ENCODE data around the gene OR8G1. TPM values are rescaled to one million over a fixed set of nuclear protein-coding genes. Genes with fewer than 3 reads are reported as not detected.

OR8G1 gene
- polyA plus RNA-seq, 4 donors: not detected

DNA sequence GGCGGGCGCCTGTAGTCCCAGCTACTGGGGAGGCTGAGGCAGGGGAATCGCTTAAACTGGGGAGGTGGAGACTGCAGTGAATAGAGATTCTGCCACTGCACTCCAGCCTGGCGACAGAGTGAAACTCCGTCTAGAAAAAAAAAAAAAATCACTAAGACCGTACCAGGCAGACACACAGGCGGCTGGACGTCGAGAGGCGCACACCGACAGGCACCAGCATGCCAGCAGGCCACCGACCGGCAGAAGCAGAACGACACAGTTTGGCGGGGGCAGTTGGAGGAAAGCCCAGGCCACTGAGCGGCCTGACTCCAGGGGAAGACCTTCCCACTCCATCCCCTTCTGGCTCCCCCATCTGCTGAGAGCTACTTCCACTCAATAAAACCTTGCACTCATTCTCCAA, 40.2 kb upstream of the OR8G1 start:
- 93 to 97% (median 95%) methylated on average over 15 to 16 of the region's 16 CpGs for WGBS, 3 donors
- H3K36me3 ChIP-seq (ENCODE audit: control insufficient read depth in 3 of 3, insufficient read depth in 2 of 3, low read depth in 1 of 3, low read length in 3 of 3): no peaks in the 10 kb centered on the region
- peaks cover 0 to 3% (median 0%) of the 10 kb centered on the region in 3 donors for H3K27me3 ChIP-seq (ENCODE audit: control insufficient read depth in 3 of 3, insufficient read depth in 3 of 3, low read length in 3 of 3)
- H3K27ac ChIP-seq (ENCODE audit: low read depth in 1 of 3, low read length in 2 of 3): no peak overlapping the region
- H3K4me3 ChIP-seq (ENCODE audit: low read depth in 1 of 3, low read length in 3 of 3): no peak overlapping the region
- peaks cover 0 to 3% of the 10 kb centered on the region in 2 donors for H3K9me3 ChIP-seq (ENCODE audit: control insufficient read depth in 2 of 2, insufficient read depth in 1 of 2, low read depth in 1 of 2, low read length in 1 of 2)
- FAIRE-seq (no peak), DNase-seq (no peak)
- no peaks in the 10 kb centered on the region for H3K4me1 ChIP-seq (ENCODE audit: control insufficient read depth in 3 of 3, insufficient read depth in 2 of 3, low read depth in 1 of 3, low read length in 2 of 3)

DNA sequence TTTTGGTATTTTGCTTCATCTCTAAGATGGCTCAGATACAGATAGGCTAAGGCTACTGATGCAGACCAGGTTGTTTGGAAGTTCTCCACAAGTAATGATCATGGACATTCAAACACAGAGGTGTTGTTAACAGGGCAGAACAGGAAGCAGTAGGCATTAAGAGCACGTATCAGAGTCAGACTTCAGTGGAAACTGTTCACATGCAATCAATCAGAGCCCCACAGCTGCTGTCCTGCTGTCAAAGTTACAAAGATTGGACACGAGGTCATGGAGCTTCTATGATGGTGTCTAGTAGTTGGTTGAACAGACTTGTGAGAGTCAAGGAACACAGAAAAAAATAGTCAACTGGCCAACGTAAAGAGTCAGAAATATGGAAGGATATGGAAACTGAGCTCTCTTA, 37.9 kb upstream of the OR8G1 start:
- Histone ChIP-seq H3K36me3 (ENCODE audit: control insufficient read depth in 3 of 3, insufficient read depth in 2 of 3, low read depth in 1 of 3, low read length in 3 of 3) (no peaks in the 10 kb centered on the region), H3K27ac (ENCODE audit: low read depth in 1 of 3, low read length in 2 of 3) (no peak overlapping the region), H3K4me3 (ENCODE audit: low read depth in 1 of 3, low read length in 3 of 3) (no peak overlapping the region), H3K4me1 (ENCODE audit: control insufficient read depth in 3 of 3, insufficient read depth in 2 of 3, low read depth in 1 of 3, low read length in 2 of 3) (no peaks in the 10 kb centered on the region), H3K9me3 (ENCODE audit: control insufficient read depth in 2 of 2, insufficient read depth in 1 of 2, low read depth in 1 of 2, low read length in 1 of 2) (peaks cover 0 to 3% of the 10 kb centered on the region in 2 donors), H3K27me3 (ENCODE audit: control insufficient read depth in 3 of 3, insufficient read depth in 3 of 3, low read length in 3 of 3) (peaks cover 0 to 3% (median 0%) of the 10 kb centered on the region in 3 donors)
- DNase-seq (no peak), FAIRE-seq (no peak)
- 39 to 45% (median 40%) methylated on average over 3 of the region's 3 CpGs for WGBS, 3 donors

DNA sequence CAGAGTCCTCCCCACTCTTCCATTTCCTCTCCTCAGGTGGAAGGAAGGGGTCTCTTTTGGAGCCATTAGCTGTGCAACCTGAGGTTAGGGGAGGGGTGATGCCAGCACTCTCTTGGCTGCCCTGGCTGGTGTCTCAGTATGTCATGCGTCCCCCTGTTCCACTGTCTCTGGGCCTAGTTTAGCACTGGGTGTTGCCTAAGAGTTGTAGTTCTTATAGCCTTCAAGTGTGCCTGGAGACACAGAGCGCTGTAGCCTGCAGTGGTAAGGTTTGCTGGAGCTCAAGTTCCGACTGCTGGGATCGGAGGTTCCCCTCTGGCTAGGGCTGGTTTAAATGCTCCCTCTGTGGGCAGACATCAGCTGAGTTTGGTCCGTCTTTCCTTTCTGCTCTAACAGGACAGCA, 36.9 kb upstream of the OR8G1 start:
- no peak for FAIRE-seq
- no peak for DNase-seq
- no peaks in the 10 kb centered on the region for H3K36me3 ChIP-seq (ENCODE audit: control insufficient read depth in 3 of 3, insufficient read depth in 2 of 3, low read depth in 1 of 3, low read length in 3 of 3)
- no peaks in the 10 kb centered on the region for H3K9me3 ChIP-seq (ENCODE audit: control insufficient read depth in 2 of 2, insufficient read depth in 1 of 2, low read depth in 1 of 2, low read length in 1 of 2)
- no peak overlapping the region for H3K27ac ChIP-seq (ENCODE audit: low read depth in 1 of 3, low read length in 2 of 3)
- H3K4me3 ChIP-seq (ENCODE audit: low read depth in 1 of 3, low read length in 3 of 3): no peak overlapping the region
- H3K4me1 ChIP-seq (ENCODE audit: control insufficient read depth in 3 of 3, insufficient read depth in 2 of 3, low read depth in 1 of 3, low read length in 2 of 3): no peaks in the 10 kb centered on the region
- H3K27me3 ChIP-seq (ENCODE audit: control insufficient read depth in 3 of 3, insufficient read depth in 3 of 3, low read length in 3 of 3): peaks cover 0 to 3% (median 0%) of the 10 kb centered on the region in 3 donors
- 84 to 90% (median 85%) methylated on average over 5 of the region's 5 CpGs for WGBS, 3 donors

DNA sequence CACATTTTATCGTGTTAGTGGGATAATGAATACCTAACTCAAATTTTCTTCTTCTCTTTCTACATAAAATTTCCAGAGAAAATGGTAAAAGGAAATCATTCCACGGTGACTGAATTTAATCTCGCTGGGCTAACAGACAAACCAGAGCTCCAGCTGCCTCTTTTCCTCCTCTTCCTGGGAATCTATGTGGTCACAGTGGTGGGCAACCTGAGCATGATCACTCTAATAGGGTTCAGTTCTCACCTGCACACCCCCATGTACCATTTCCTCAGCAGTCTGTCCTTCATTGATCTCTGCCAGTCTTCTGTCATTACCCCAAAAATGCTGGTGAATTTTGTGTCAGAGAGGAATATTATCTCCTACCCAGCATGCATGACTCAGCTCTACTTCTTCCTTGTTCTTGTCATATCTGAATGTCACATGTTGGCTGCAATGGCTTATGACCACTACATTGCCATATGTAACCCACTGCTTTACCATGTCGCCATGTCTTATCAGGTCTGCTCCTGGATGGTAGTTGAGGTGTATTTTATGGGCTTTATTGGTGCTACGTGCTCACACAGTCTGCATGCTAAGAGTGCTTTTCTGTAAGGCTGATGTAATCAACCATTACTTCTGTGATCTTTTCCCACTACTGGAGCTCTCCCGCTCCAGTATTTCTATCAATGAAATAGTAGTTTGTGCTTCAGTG, 33.6 kb upstream of the OR8G1 start:
- DNase-seq (no peak), FAIRE-seq (no peak)
- no peaks in the 10 kb centered on the region for H3K4me1 ChIP-seq (ENCODE audit: control insufficient read depth in 3 of 3, insufficient read depth in 2 of 3, low read depth in 1 of 3, low read length in 2 of 3)
- no peak overlapping the region for H3K4me3 ChIP-seq (ENCODE audit: low read depth in 1 of 3, low read length in 3 of 3)
- WGBS, 3 donors: 69 to 74% (median 71%) methylated on average over 6 of the region's 6 CpGs
- H3K9me3 ChIP-seq (ENCODE audit: control insufficient read depth in 2 of 2, insufficient read depth in 1 of 2, low read depth in 1 of 2, low read length in 1 of 2): no peaks in the 10 kb centered on the region
- H3K27me3 ChIP-seq (ENCODE audit: control insufficient read depth in 3 of 3, insufficient read depth in 3 of 3, low read length in 3 of 3): no peaks in the 10 kb centered on the region
- H3K27ac ChIP-seq (ENCODE audit: low read depth in 1 of 3, low read length in 2 of 3): no peak overlapping the region
- H3K36me3 ChIP-seq (ENCODE audit: control insufficient read depth in 3 of 3, insufficient read depth in 2 of 3, low read depth in 1 of 3, low read length in 3 of 3): no peaks in the 10 kb centered on the region

DNA sequence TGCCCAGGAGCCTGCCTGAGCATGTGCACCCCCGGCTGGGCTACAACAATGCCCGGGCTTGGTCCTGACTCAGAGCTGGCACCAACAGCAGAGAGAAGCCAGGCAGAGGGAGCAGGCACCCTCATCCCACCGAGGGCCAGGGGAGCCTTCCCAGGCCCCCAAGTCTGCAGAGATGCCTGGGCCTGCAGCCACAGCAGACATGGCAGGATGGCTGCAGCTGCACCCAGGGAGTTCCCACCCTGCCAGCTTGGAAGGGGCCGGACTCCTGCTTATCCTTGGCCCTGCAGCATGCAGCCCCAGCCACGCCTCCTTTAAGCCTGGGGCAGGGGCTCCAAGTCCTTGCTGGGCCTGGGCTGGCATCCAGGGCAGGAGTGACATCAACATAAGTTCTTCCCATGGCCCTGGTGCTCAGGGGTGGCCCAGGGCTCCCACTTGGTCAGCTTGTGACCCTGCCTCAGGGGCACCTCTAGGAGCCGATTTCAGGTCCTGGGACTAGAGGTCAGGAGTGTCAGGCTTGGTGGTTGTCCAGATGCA, 31.0 kb upstream of the OR8G1 start:
- Histone ChIP-seq H3K9me3 (ENCODE audit: control insufficient read depth in 2 of 2, insufficient read depth in 1 of 2, low read depth in 1 of 2, low read length in 1 of 2) (no peaks in the 10 kb centered on the region), H3K36me3 (ENCODE audit: control insufficient read depth in 3 of 3, insufficient read depth in 2 of 3, low read depth in 1 of 3, low read length in 3 of 3) (no peaks in the 10 kb centered on the region), H3K4me3 (ENCODE audit: low read depth in 1 of 3, low read length in 3 of 3) (no peak overlapping the region), H3K27me3 (ENCODE audit: control insufficient read depth in 3 of 3, insufficient read depth in 3 of 3, low read length in 3 of 3) (no peaks in the 10 kb centered on the region), H3K27ac (ENCODE audit: low read depth in 1 of 3, low read length in 2 of 3) (no peak overlapping the region), H3K4me1 (ENCODE audit: control insufficient read depth in 3 of 3, insufficient read depth in 2 of 3, low read depth in 1 of 3, low read length in 2 of 3) (no peaks in the 10 kb centered on the region)
- no peak for DNase-seq
- 73 to 84% (median 80%) methylated on average over 6 of the region's 6 CpGs for WGBS, 3 donors
- no peak for FAIRE-seq

- DNase-seq (no peak), FAIRE-seq (no peak)
- 73 to 84% (median 76%) methylated on average over 5 of the region's 5 CpGs for WGBS, 3 donors
- Histone ChIP-seq H3K27ac (ENCODE audit: low read depth in 1 of 3, low read length in 2 of 3) (no peak overlapping the region), H3K27me3 (ENCODE audit: control insufficient read depth in 3 of 3, insufficient read depth in 3 of 3, low read length in 3 of 3) (no peaks in the 10 kb centered on the region), H3K36me3 (ENCODE audit: control insufficient read depth in 3 of 3, insufficient read depth in 2 of 3, low read depth in 1 of 3, low read length in 3 of 3) (no peaks in the 10 kb centered on the region), H3K9me3 (ENCODE audit: control insufficient read depth in 2 of 2, insufficient read depth in 1 of 2, low read depth in 1 of 2, low read length in 1 of 2) (no peaks in the 10 kb centered on the region), H3K4me3 (ENCODE audit: low read depth in 1 of 3, low read length in 3 of 3) (no peak overlapping the region), H3K4me1 (ENCODE audit: control insufficient read depth in 3 of 3, insufficient read depth in 2 of 3, low read depth in 1 of 3, low read length in 2 of 3) (no peaks in the 10 kb centered on the region)
Measured at GRCh38 chr11:124210421-124210820, 30.5 kb upstream of the OR8G1 start.

DNA sequence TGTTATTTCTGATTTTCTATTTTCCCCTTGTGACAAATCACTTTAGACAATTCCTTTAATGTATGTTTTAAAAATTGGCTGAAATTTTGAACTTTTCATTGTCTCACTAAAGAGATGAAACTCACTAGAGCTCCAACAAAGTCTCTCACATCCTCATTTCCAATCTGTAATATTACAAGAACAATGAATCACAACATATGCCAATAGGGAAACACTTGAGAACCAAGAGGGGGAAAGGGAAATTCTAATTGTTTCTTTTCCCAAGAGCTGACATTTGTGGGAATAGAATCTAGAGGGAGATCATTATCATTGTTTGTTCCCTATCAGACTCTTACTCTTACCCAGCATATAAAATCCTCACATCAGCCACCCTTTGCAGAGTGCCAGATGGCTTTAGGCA, 29.6 kb upstream of the OR8G1 start:
- DNase-seq (no peak), FAIRE-seq (no peak)
- no peaks in the 10 kb centered on the region for H3K36me3 ChIP-seq (ENCODE audit: control insufficient read depth in 3 of 3, insufficient read depth in 2 of 3, low read depth in 1 of 3, low read length in 3 of 3)
- no peaks in the 10 kb centered on the region for H3K27me3 ChIP-seq (ENCODE audit: control insufficient read depth in 3 of 3, insufficient read depth in 3 of 3, low read length in 3 of 3)
- no peaks in the 10 kb centered on the region for H3K4me1 ChIP-seq (ENCODE audit: control insufficient read depth in 3 of 3, insufficient read depth in 2 of 3, low read depth in 1 of 3, low read length in 2 of 3)
- H3K4me3 ChIP-seq (ENCODE audit: low read depth in 1 of 3, low read length in 3 of 3): no peak overlapping the region
- H3K27ac ChIP-seq (ENCODE audit: low read depth in 1 of 3, low read length in 2 of 3): no peak overlapping the region
- no peaks in the 10 kb centered on the region for H3K9me3 ChIP-seq (ENCODE audit: control insufficient read depth in 2 of 2, insufficient read depth in 1 of 2, low read depth in 1 of 2, low read length in 1 of 2)

- DNase-seq (no peak), FAIRE-seq (no peak)
- H3K4me1 ChIP-seq (ENCODE audit: control insufficient read depth in 3 of 3, insufficient read depth in 2 of 3, low read depth in 1 of 3, low read length in 2 of 3): no peaks in the 10 kb centered on the region
- no peak overlapping the region for H3K4me3 ChIP-seq (ENCODE audit: low read depth in 1 of 3, low read length in 3 of 3)
- H3K9me3 ChIP-seq (ENCODE audit: control insufficient read depth in 2 of 2, insufficient read depth in 1 of 2, low read depth in 1 of 2, low read length in 1 of 2): no peaks in the 10 kb centered on the region
- H3K27me3 ChIP-seq (ENCODE audit: control insufficient read depth in 3 of 3, insufficient read depth in 3 of 3, low read length in 3 of 3): no peaks in the 10 kb centered on the region
- H3K27ac ChIP-seq (ENCODE audit: low read depth in 1 of 3, low read length in 2 of 3): no peak overlapping the region
- 82 to 84% (median 82%) methylated on average over 3 of the region's 3 CpGs for WGBS, 3 donors
- H3K36me3 ChIP-seq (ENCODE audit: control insufficient read depth in 3 of 3, insufficient read depth in 2 of 3, low read depth in 1 of 3, low read length in 3 of 3): no peaks in the 10 kb centered on the region
Measured at GRCh38 chr11:124214027-124214426, 26.9 kb upstream of the OR8G1 start.

GRCh38 chr11:124219126-124219525, 21.8 kb upstream of the OR8G1 start:
- no peaks in the 10 kb centered on the region for H3K4me1 ChIP-seq (ENCODE audit: control insufficient read depth in 3 of 3, insufficient read depth in 2 of 3, low read depth in 1 of 3, low read length in 2 of 3)
- H3K36me3 ChIP-seq (ENCODE audit: control insufficient read depth in 3 of 3, insufficient read depth in 2 of 3, low read depth in 1 of 3, low read length in 3 of 3): no peaks in the 10 kb centered on the region
- H3K27ac ChIP-seq (ENCODE audit: low read depth in 1 of 3, low read length in 2 of 3): no peak overlapping the region
- no peaks in the 10 kb centered on the region for H3K9me3 ChIP-seq (ENCODE audit: control insufficient read depth in 2 of 2, insufficient read depth in 1 of 2, low read depth in 1 of 2, low read length in 1 of 2)
- DNase-seq (no peak), FAIRE-seq (no peak)
- H3K27me3 ChIP-seq (ENCODE audit: control insufficient read depth in 3 of 3, insufficient read depth in 3 of 3, low read length in 3 of 3): peaks cover 0 to 1% (median 0%) of the 10 kb centered on the region in 3 donors
- H3K4me3 ChIP-seq (ENCODE audit: low read depth in 1 of 3, low read length in 3 of 3): no peak overlapping the region

Data from small intestine (tissue), 7 donors.